Measurements from ENCODE around the gene SNTG2.

- TF ChIP-seq CTCF (IDR thresholded peaks at IDR 0.05; ENCODE audit: low read depth, low read length, missing input control), result no peak
- no peak for TF ChIP-seq MAX (IDR thresholded peaks at IDR 0.05)
- no peak for TF ChIP-seq JUND (IDR thresholded peaks at IDR 0.05)
- no peak for TF ChIP-seq SP1 (IDR thresholded peaks at IDR 0.05)
- no peak for TF ChIP-seq ATF3 (IDR thresholded peaks at IDR 0.05)
- TF ChIP-seq TAF1 (conservative IDR thresholded peaks at IDR 0.05), result no peak
- TF ChIP-seq GABPA (IDR thresholded peaks at IDR 0.05 in 1 of 2, conservative IDR thresholded peaks at IDR 0.05 in 1 of 2), result no peak
- no peak for TF ChIP-seq HNF4G (IDR thresholded peaks at IDR 0.05)
- no peak for TF ChIP-seq YY1 (IDR thresholded peaks at IDR 0.05)
- no peak for TF ChIP-seq REST (IDR thresholded peaks at IDR 0.05)
- no peak for TF ChIP-seq RXRA (IDR thresholded peaks at IDR 0.05)
- no peak for TF ChIP-seq RAD21 (IDR thresholded peaks at IDR 0.05)
- TF ChIP-seq NR2F2 (IDR thresholded peaks at IDR 0.05), result no peak
- no peak for TF ChIP-seq FOXA1 (IDR thresholded peaks at IDR 0.05)
Measured at GRCh38 chr2:945104-945503, 5.5 kb upstream of the SNTG2 start.
